CD4-positive, alpha-beta T cell (primary cell): ENCODE measurements around the gene RGS12. TPM values are rescaled to one million over a fixed set of nuclear protein-coding genes. Genes with fewer than 3 reads are reported as not detected.
A peak's percentile ranks its signal among the peaks of the same experiment; 100 is the strongest.

ENCODE experiments used
- ATAC-seq: fragments of 200-7000 bp; cut with Tn5 transposase; one replicate; pipeline ENCODE4 v1.10.0; 2022; ENCODE audit warnings: mild to moderate bottlenecking; ENCODE audit not compliant: poor library complexity
- CTCF ChIA-PET: fragments of 350-600 bp; sonication (Branson Sonifier 250); formaldehyde crosslinking; loops from one replicate; lab custom pipeline; 2021; ENCODE audit warnings: antibody characterized with exemption, inconsistent platforms; lab: Charles Lee
- POLR2A ChIA-PET: fragments of 350-600 bp; sonication (Branson Sonifier 250); formaldehyde crosslinking; loops from one replicate; lab custom pipeline; 2021; ENCODE audit warnings: antibody characterized with exemption, inconsistent platforms; lab: Charles Lee
- DNase-seq, 14 experiments: peaks; one replicate each; pipeline ENCODE4 v3.0.0-alpha.2; 2013 to 2020; ENCODE audit warnings: mixed read lengths in 2 of 14
- H3K27ac ChIP-seq, 2 donors: one replicate each; pipeline versions ENCODE4 v1.5.1 to v1.7.0; 2013; ENCODE audit warnings: low read length in 2 of 2, low read depth in 1 of 2, mild to moderate bottlenecking in 1 of 2
- H3K27me3 ChIP-seq, 2 experiments: 1 replicate in 1 of 2; 2 replicates in 1 of 2; pipeline versions ENCODE4 v1.6.1 to v1.7.0; 2013; ENCODE audit warnings: low read length in 2 of 2, control low read depth in 1 of 2, mild to moderate bottlenecking in 1 of 2, moderate library complexity in 1 of 2; ENCODE audit not compliant: insufficient read depth in 2 of 2, control insufficient read depth in 1 of 2
- H3K36me3 ChIP-seq: one replicate; pipeline ENCODE4 v1.6.1; 2013; ENCODE audit warnings: low read length, control low read depth; ENCODE audit not compliant: insufficient read depth
- H3K4me1 ChIP-seq: one replicate; pipeline ENCODE4 v1.6.1; 2013; ENCODE audit warnings: low read length, control low read depth; ENCODE audit not compliant: insufficient read depth
- H3K4me3 ChIP-seq: one replicate; pipeline ENCODE4 v1.5.1; 2013; ENCODE audit warnings: mild to moderate bottlenecking, low read length, moderate library complexity
- H3K9me3 ChIP-seq, 2 experiments: 1 replicate in 1 of 2; 2 replicates in 1 of 2; pipeline versions ENCODE4 v1.6.1 to v1.7.0; 2013; ENCODE audit warnings: low read length in 2 of 2, mild to moderate bottlenecking in 2 of 2, control low read depth in 1 of 2, moderate library complexity in 1 of 2; ENCODE audit not compliant: control insufficient read depth in 1 of 2, insufficient read depth in 1 of 2
- H3K27ac Mint-ChIP-seq: one replicate; pipeline ENCODE4 v1.8.0; 2020; ENCODE audit warnings: mixed read lengths
- H3K27me3 Mint-ChIP-seq: one replicate; pipeline ENCODE4 v1.8.0; 2021; ENCODE audit warnings: mixed read lengths
- H3K36me3 Mint-ChIP-seq: one replicate; pipeline ENCODE4 v1.8.0; 2021; ENCODE audit warnings: low read depth, mixed read lengths
- H3K4me1 Mint-ChIP-seq: one replicate; pipeline ENCODE4 v1.8.0; 2021; ENCODE audit warnings: low read depth, mixed read lengths
- H3K4me3 Mint-ChIP-seq: one replicate; pipeline ENCODE4 v1.8.0; 2020; ENCODE audit warnings: mild to moderate bottlenecking, mixed read lengths
- H3K9me3 Mint-ChIP-seq: one replicate; pipeline ENCODE4 v1.8.0; 2020; ENCODE audit warnings: mixed read lengths
- intact Hi-C, 2 experiments: fragments of 100-400 bp; cut with DNase I in 1 of 2; cut with micrococcal nuclease in 1 of 2; formaldehyde crosslinking; loops; one replicate each; pipeline versions ENCODE4 v1.15.1 to v1.9.0; 2023 to 2025; cut with DNase I, micrococcal nuclease
- total RNA-seq, 174 experiments: library from RNA in 2 of 174; stranded (reverse) in 2 of 174; gene quantifications; one replicate each; pipeline ENCODE4 v1.2.3 and lab custom pipeline; 2021 to 2026
- TF ChIP-seq, protein P1 (sequence below): fragments of 200-600 bp; IDR thresholded peaks from one replicate; pipeline ENCODE4 v1.8.0; 2022; ENCODE audit warnings: antibody characterized with exemption, mild to moderate bottlenecking

RGS12 gene
- total RNA-seq, 2 experiments from 2014 or later = 14.1 to 16.9 TPM

DNA sequence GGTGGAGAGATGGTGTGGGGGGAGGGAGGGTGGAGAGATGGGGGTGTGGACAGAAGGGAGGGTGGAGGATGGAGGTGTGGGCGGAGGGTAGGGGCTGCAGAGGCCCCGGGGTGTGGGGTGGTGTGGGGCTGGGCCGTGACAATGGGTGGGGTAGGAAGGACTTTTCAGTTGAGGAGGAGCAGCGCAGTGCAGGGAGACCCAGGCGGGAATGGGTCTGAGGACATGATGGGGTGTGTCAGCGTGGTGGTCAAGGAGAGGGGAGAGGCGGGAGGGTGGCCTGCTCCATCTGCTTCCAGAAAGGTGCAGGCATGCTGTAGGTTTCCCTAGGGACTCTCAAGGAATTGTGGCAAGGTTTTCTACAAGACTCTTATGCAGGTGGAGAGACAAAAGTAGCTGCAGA, 48.9 kb downstream of the RGS12 start:
- Mint-ChIP-seq H3K36me3 (peaks cover 8% of the 10 kb centered on the region), H3K27me3 (no peaks in the 10 kb centered on the region), H3K9me3 (no peaks in the 10 kb centered on the region), H3K4me1 (peaks cover 39% of the 10 kb centered on the region), H3K27ac (peak overlapping the region; percentile 25), H3K4me3 (no peak overlapping the region)
- DNase-seq = no peak
- Histone ChIP-seq H3K36me3 (no peaks in the 10 kb centered on the region), H3K9me3 (no peaks in the 10 kb centered on the region), H3K4me3 (no peak overlapping the region), H3K27me3 (no peaks in the 10 kb centered on the region), H3K4me1 (peaks cover 7% of the 10 kb centered on the region), H3K27ac (no peak overlapping the region)
- ChIA-PET CTCF (no interaction called here), POLR2A (no interaction called here)
- TF ChIP-seq, protein P1, sequence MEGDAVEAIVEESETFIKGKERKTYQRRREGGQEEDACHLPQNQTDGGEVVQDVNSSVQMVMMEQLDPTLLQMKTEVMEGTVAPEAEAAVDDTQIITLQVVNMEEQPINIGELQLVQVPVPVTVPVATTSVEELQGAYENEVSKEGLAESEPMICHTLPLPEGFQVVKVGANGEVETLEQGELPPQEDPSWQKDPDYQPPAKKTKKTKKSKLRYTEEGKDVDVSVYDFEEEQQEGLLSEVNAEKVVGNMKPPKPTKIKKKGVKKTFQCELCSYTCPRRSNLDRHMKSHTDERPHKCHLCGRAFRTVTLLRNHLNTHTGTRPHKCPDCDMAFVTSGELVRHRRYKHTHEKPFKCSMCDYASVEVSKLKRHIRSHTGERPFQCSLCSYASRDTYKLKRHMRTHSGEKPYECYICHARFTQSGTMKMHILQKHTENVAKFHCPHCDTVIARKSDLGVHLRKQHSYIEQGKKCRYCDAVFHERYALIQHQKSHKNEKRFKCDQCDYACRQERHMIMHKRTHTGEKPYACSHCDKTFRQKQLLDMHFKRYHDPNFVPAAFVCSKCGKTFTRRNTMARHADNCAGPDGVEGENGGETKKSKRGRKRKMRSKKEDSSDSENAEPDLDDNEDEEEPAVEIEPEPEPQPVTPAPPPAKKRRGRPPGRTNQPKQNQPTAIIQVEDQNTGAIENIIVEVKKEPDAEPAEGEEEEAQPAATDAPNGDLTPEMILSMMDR = no peak
- intact Hi-C loops = no loop called here
- ATAC-seq = no peak

DNA sequence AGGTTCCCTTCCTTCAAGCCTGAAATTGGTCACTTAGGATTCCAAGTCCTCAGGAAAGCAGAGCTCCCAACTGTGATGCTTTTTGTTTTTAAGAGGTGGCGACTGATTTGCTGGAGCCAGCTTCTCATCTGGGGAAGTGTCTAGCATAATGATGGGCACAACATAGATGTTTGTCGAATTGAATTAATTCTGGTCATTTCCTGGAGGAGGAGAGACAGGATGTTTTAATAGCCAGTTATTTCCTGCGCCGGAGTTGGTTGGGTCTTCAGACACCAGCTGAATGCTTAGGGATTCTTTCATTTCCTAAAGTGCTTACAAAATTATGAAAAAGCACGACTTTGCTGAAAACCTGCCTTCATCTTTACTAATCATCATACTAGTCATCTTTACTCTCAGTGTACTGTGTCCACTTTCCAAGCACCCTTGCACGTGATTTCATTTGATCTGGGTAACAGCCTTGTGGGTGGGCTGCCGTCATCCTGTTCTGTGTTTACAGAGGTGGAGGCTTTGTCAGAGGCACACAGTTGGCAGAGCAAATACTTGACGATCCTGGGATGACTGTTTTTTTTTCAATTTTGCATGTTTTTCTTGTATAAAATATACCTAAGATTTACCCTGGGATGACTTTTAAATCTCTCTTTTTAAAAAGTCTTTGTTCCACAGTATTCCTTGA, 49.5 kb downstream of the RGS12 start:
- Mint-ChIP-seq H3K4me1 (peaks cover 41% of the 10 kb centered on the region), H3K9me3 (no peaks in the 10 kb centered on the region), H3K36me3 (peaks cover 8% of the 10 kb centered on the region), H3K27me3 (no peaks in the 10 kb centered on the region), H3K4me3 (no peak overlapping the region), H3K27ac (peak overlapping the region; percentile 25)
- CTCF ChIA-PET = no interaction called here
- no peaks in the 10 kb centered on the region for H3K9me3 ChIP-seq
- no peak overlapping the region for H3K27ac ChIP-seq
- DNase-seq (no peak), ATAC-seq (peak; percentile 60)
- no peaks in the 10 kb centered on the region for H3K36me3 ChIP-seq
- no peak overlapping the region for H3K4me3 ChIP-seq
- POLR2A ChIA-PET = no interaction called here
- intact Hi-C loops = no loop called here
- peaks cover 7% of the 10 kb centered on the region for H3K4me1 ChIP-seq
- H3K27me3 ChIP-seq = no peaks in the 10 kb centered on the region
- TF ChIP-seq, protein P1 = no peak

Other genes starting within 250 kb of the RGS12 start
- gene HTT-AS, start 218.5 kb upstream of the RGS12 start, total RNA-seq = not detected
- 10 to 100 TPM; 56.9 to 62.6 TPM for gene HTT, start 218.3 kb upstream of the RGS12 start, total RNA-seq
- under 1 TPM; 0.67 to 0.74 TPM for gene MSANTD1, start 43.9 kb upstream of the RGS12 start, total RNA-seq
- under 1 TPM; 0.25 to 0.75 TPM for gene HGFAC, start 148.9 kb downstream of the RGS12 start, total RNA-seq
- not detected for gene DOK7, start 170.3 kb downstream of the RGS12 start, total RNA-seq
- gene LRPAP1, start 239.4 kb downstream of the RGS12 start, total RNA-seq = 10 to 100 TPM; 84.2 to 88.0 TPM